A549 treated with CORT108297 at 1 μM for 4 hours (cell line): ENCODE measurements around the gene SREK1IP1. TPM values are rescaled to one million over a fixed set of nuclear protein-coding genes. Genes with fewer than 3 reads are reported as not detected.

Experiments used
- total RNA-seq: library from RNA; stranded (reverse); fragments of 200-300 nt; extraction: Qiagen RNA extraction; gene quantifications from 5 replicates; pipeline ENCODE4 v1.2.3, GENCODE V29; 2022

SREK1IP1 gene
- 7.5 to 11.0 TPM (median 8.7 TPM) in 5 replicates for total RNA-seq

DNA sequence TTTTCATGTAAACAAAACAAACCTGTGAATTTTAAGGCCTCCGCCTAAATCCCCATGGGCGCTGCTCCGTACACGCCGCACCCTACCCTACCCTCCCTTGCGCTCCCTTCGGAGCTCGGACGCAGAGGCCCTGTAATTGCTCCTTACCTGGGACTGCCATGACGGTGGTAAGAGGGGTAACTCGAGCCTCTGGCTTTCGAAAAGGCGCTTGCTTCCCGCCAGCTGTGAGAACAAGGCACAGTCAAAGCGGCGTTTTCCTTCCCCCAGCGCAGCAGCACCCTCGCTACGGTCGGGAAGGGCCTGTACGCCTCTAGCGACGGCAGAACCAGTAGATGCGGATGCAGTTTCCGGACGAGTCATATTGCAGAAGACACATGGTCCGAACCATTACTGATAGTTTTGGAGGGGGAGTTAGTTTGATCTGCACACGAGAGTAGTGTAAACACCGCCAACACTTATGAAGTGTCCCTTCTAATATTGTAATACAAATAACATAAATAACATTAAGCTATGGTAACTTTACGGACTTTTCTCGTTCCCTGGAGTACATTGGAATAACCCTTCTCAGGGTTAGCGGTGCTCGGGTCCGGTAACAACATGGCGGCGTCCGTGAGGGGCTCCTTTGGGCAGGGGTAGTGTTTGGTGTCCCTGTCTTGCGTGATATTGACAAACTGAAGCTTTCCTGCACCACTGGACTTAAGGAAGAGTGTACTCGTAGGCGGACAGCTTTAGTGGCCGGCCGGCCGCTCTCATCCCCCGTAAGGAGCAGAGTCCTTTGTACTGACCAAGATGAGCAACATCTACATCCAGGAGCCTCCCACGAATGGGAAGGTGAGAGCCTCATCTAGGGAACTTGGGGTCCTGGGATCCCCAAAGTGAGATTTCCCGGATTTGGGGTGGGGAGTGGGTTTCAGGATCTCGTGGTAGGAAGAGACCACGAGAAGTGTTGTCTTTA is at the start of gene SREK1IP1, which contains the start of gene CWC27:
Gene SREK1IP1, minus strand, starts transcription at position 334 of the 955 bp plus-strand sequence. Its CDS starts 174 bp downstream, at position 160.
Gene CWC27, plus strand, starts transcription at position 573 of the 955 bp plus-strand sequence. Its CDS starts 217 bp downstream, at position 790.

DNA sequence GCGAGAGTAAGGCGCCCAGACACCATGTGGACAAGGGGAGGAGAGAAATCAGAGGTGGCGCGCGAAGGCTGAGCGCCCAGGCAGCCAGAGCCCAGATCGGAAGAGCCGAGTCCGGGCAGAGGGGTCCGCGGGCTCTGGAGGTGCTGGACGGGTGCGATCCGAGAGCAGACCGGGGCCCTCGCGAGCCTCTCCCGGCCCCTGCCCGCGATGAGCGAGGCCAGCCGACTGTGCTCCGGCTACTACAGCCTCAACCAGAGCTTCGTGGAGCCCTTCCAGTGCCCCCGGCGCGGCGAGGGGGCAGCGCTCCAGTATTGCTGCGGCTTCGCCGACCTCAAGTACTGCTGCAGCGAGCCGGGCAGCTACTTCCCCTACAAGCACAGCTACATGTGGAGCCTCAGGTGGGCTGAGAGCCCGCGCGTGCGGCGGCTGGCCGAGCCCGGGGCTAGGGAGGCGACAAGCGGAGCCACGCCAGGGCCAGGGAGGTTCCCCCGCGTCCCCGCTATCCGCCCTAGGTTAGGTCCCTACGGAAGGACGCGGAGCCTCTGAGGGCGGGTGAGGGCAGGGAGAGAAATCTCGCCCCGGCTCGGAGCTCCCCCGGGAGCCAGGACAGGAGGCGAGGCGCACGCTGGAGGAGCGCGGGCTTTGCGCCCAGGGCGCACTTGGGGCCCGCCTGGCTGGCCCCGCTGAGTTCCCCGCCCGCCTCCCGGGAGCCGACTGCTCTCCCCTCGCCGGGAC is 77.9 kb downstream of the SREK1IP1 start, which contains the start of gene SHISAL2B:
Gene SHISAL2B, plus strand, starts transcription at position 87 of the 735 bp plus-strand sequence. Its CDS starts 121 bp downstream, at position 208.

Other genes with a start within 250 kb of the SREK1IP1 start
- gene SHISAL2B, start 78.2 kb downstream of the SREK1IP1 start, total RNA-seq, result 0.18 TPM in 1 of 5 replicates, not detected in the others
- gene CWC27, start 239 bp upstream of the SREK1IP1 start, total RNA-seq, result 13.1 to 19.2 TPM (median 13.9 TPM) in 5 replicates